DND-41 (cell line): ENCODE results near the gene NR1D1.

Experiments
- ATAC-seq: fragments of 200-7000 bp; cut with Tn5 transposase; 3 replicates; pipeline ENCODE4 v1.9.1; 2021; ENCODE audit warnings: low read depth; ENCODE audit not compliant: insufficient read depth
- DNase-seq: peaks from one replicate; pipeline ENCODE4 v3.0.0-alpha.2; 2020
- H2AFZ ChIP-seq: 2 replicates; pipeline ENCODE4 v1.6.0; 2012; ENCODE audit warnings: low read depth, low read length
- H3K27ac ChIP-seq: 2 replicates; pipeline ENCODE4 v1.5.1; 2012; ENCODE audit warnings: low read length, inconsistent platforms
- H3K27me3 ChIP-seq: fragments of 200-600 bp; sonication (generic); 2 replicates; pipeline ENCODE4 v1.6.0; 2012; ENCODE audit warnings: low read length, mild to moderate bottlenecking, inconsistent platforms; ENCODE audit not compliant: insufficient read depth, poor library complexity
- H3K36me3 ChIP-seq: 2 replicates; pipeline ENCODE4 v1.5.1; 2012; ENCODE audit warnings: low read length, inconsistent platforms; ENCODE audit not compliant: insufficient read depth
- H3K4me1 ChIP-seq: 2 replicates; pipeline ENCODE4 v1.5.1; 2012; ENCODE audit warnings: mild to moderate bottlenecking, low read length; ENCODE audit not compliant: insufficient read depth
- H3K4me2 ChIP-seq: 2 replicates; pipeline ENCODE4 v1.6.0; 2012; ENCODE audit warnings: mild to moderate bottlenecking, moderate library complexity, low read length, inconsistent platforms; ENCODE audit not compliant: insufficient read depth
- H3K4me3 ChIP-seq, 2 experiments: fragments of 200-600 bp in 1 of 2; shearing (Covaris generic) in 1 of 2; 2 replicates each; pipeline ENCODE4 v1.5.1; 2012 to 2016; ENCODE audit warnings: inconsistent platforms in 2 of 2, low read length in 2 of 2, mild to moderate bottlenecking in 2 of 2, low read depth in 1 of 2, moderate library complexity in 1 of 2
- H3K79me2 ChIP-seq: 2 replicates; pipeline ENCODE4 v1.6.0; 2012; ENCODE audit warnings: low read length, inconsistent platforms; ENCODE audit not compliant: insufficient read depth
- H3K9ac ChIP-seq: 2 replicates; pipeline ENCODE4 v1.6.0; 2012; ENCODE audit warnings: low read depth, mild to moderate bottlenecking, inconsistent platforms, low read length, moderate library complexity
- H3K9me3 ChIP-seq: 2 replicates; pipeline ENCODE4 v1.5.1; 2012; ENCODE audit warnings: low read length, moderate library complexity, mild to moderate bottlenecking, inconsistent platforms; ENCODE audit not compliant: insufficient read depth, severe bottlenecking
- H4K20me1 ChIP-seq: 2 replicates; pipeline ENCODE4 v1.6.0; 2012; ENCODE audit warnings: low read length; ENCODE audit not compliant: insufficient read depth
- EZH2 ChIP-seq: IDR thresholded peaks from 3 replicates; pipeline ENCODE4 v1.6.1; 2012; ENCODE audit warnings: borderline replicate concordance, low read depth, mild to moderate bottlenecking, moderate library complexity, low read length, inconsistent platforms; ENCODE audit not compliant: severe bottlenecking
- TF ChIP-seq, protein P1 (sequence below): IDR thresholded peaks from 2 replicates; pipeline ENCODE4 v1.5.1; 2012; ENCODE audit warnings: borderline replicate concordance, low read length, moderate library complexity, mild to moderate bottlenecking; ENCODE audit not compliant: poor library complexity, severe bottlenecking; ENCODE audit errors: extremely low read depth

NR1D1 gene

DNA sequence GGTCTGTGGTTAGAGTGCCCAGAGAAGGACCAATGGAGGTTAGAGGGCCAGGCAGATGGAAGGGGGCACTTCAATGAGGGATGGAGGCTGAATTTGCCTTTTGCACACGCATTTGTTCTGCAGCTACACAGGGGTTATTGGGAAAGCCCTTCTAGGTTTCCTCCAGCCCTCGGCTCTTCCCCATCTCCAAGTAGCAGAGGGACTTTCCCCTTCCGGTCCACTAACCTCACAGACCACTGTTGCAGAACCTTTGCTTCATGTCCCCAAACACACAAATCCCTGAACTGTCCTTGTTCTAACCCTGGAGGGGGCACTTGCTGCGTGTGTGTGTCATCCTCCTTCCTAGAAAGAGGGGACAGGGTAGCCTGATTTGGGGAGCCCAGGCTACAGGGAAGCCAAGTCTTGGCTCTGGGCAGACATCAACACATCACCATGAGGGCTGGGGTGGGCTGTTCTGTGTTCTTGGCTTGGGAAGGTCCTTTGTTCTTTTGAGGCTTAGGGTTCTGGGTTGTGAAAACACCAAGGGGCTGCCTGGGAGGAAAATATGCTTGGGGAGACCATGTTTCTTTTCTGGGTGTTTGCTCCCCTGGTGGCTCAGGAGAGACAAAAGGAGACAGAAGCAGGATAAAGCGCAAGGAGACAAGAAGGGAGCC is 7.3 kb upstream of the NR1D1 start:
- peak overlapping the region; percentile 73 for H2AFZ ChIP-seq
- no peaks in the 10 kb centered on the region for H4K20me1 ChIP-seq
- ATAC-seq: peak; percentile 4; the same call in 1 of the 3 replicates
- no peak overlapping the region for H3K4me3 ChIP-seq
- H3K9ac ChIP-seq: peak overlapping the region; percentile 44
- H3K79me2 ChIP-seq: no peaks in the 10 kb centered on the region
- TF ChIP-seq, protein P1, sequence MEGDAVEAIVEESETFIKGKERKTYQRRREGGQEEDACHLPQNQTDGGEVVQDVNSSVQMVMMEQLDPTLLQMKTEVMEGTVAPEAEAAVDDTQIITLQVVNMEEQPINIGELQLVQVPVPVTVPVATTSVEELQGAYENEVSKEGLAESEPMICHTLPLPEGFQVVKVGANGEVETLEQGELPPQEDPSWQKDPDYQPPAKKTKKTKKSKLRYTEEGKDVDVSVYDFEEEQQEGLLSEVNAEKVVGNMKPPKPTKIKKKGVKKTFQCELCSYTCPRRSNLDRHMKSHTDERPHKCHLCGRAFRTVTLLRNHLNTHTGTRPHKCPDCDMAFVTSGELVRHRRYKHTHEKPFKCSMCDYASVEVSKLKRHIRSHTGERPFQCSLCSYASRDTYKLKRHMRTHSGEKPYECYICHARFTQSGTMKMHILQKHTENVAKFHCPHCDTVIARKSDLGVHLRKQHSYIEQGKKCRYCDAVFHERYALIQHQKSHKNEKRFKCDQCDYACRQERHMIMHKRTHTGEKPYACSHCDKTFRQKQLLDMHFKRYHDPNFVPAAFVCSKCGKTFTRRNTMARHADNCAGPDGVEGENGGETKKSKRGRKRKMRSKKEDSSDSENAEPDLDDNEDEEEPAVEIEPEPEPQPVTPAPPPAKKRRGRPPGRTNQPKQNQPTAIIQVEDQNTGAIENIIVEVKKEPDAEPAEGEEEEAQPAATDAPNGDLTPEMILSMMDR: no peak
- TF ChIP-seq EZH2: no peak
- H3K36me3 ChIP-seq: no peaks in the 10 kb centered on the region
- H3K27ac ChIP-seq: peak overlapping the region; percentile 65
- DNase-seq: no peak
- H3K27me3 ChIP-seq: no peaks in the 10 kb centered on the region
- H3K4me1 ChIP-seq: peaks cover 48% of the 10 kb centered on the region
- H3K9me3 ChIP-seq: no peaks in the 10 kb centered on the region
- peak overlapping the region; percentile 32; the same call in 1 of the 2 replicates for H3K4me2 ChIP-seq

DNA sequence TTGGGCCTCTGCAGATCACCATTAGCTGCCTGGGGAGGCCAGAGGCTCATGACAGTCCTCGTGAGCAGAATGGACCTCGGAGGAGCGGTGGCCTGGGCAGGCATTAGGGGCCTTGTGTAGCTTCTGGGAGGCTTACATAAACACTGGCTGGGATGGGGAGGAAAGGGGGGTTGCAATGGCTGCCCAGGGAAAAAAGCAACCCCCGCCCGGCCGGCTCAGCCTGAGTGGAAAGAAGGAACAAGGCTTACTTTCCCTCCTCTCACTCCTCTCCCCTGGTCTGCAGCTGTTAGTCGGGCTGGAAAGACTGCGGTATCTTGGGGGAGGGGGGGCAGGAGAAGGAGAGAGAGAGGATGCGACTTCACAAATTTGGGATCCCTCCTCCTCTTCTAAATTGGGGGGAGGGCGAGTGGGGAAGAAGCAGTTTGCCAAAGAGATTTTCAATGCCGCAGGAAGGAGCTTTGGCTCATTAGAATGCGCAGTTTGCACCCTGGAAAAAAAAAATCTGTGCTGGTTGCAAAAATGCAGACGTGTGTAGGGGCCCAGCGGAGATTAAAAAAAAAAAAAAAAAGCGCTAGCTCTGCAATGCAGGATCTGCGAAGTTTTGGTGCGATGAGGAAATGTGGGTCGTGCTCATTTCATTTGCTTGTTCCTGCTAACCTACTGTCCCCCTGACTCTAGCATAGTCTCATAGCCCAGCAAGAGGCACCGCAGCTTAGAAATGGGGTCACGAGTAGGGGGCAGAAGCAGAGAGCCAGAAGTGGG is 6.6 kb upstream of the NR1D1 start:
- Histone ChIP-seq H3K36me3 (no peaks in the 10 kb centered on the region), H3K4me2 (no peak overlapping the region), H3K4me1 (peaks cover 41% of the 10 kb centered on the region), H3K9ac (peak overlapping the region; percentile 44), H2AFZ (peak overlapping the region; percentile 73), H3K9me3 (no peaks in the 10 kb centered on the region), H3K79me2 (no peaks in the 10 kb centered on the region), H4K20me1 (no peaks in the 10 kb centered on the region), H3K27ac (peak overlapping the region; percentile 65; the same call in 1 of the 2 replicates), H3K27me3 (no peaks in the 10 kb centered on the region), H3K4me3 (no peak overlapping the region)
- TF ChIP-seq, protein P1: no peak
- TF ChIP-seq EZH2: no peak
- DNase-seq (no peak), ATAC-seq (no peak)

DNA sequence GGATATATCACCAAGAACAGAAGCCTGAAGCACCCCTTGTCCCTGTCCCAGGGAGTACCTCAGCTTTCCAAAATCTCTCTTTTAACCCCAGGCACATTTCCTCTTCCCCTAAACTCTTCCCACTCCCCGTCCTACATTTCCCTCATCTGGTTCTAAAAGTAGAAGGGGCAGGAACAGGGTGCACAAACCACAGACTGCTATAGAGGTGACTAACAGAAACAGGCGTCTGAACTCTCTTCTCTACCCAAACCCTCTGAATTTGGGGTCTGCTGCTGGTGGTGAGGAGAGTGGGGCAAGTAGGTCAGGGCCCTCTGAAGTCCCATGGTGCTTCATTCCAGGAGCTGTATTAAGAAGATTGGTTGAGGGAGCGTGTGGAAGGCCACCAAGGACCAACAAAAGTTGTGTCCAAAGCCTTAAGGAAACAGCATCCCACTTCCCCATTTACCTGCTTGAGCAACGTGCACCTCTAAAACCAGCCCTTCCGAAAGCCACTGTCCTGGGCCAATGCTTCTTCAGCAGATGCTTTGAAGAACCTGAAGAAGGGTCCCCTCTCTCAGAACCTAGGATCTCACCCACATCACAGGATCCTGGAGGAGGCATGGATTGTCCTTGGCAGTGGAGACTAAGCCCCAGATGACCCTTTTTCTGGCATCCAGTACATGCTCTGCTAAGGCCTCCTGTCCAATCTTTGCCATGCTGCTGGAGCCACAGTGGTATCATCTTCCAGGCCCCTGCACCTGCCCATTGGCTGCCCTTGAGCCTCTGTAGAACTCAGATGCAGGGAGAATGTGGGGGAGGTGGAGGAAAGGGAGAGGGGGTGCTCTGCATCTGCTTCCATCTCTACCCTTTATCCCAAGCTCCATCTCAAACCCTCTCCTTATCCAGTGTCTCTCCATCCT is 5.7 kb upstream of the NR1D1 start:
- Histone ChIP-seq H3K9me3 (no peaks in the 10 kb centered on the region), H3K4me2 (no peak overlapping the region), H3K27ac (no peak overlapping the region), H4K20me1 (no peaks in the 10 kb centered on the region), H3K79me2 (no peaks in the 10 kb centered on the region), H3K4me3 (no peak overlapping the region), H3K4me1 (peaks cover 37% of the 10 kb centered on the region), H3K36me3 (no peaks in the 10 kb centered on the region), H2AFZ (no peak overlapping the region), H3K9ac (no peak overlapping the region), H3K27me3 (no peaks in the 10 kb centered on the region)
- no peak for ATAC-seq
- no peak for DNase-seq
- TF ChIP-seq, protein P1: no peak
- no peak for TF ChIP-seq EZH2
